ENCODE measurements around the gene DNAJB5. TPM values are rescaled to one million over a fixed set of nuclear protein-coding genes. Genes with fewer than 3 reads are reported as not detected.

The DNAJB5 gene
- total and polyA plus RNA-seq, 9 of the 15 experiments (the other 6 are each of a cell fraction or from before 2014, with no cell fraction given): 0.15 to 7.4 (median 3.7) TPM

GRCh38 chr9:34999576-34999975 lies 10.0 kb downstream of the DNAJB5 start:
- CTCF ChIA-PET (ENCODE audit: low intra/inter-chr PET ratio): no interaction called here
- DNase-seq (ENCODE audit: extremely low read depth in 1 of 4, low spot score in 3 of 4): peak in 1 of 4 experiments; percentile 1

More at GRCh38 chr9:34999576-34999975, 10.0 kb downstream of the DNAJB5 start:
- ATAC-seq (no peak), FAIRE-seq (no peak)
- Histone ChIP-seq H3K4me1 (replicated peaks in 1 of 2; ENCODE audit: control insufficient read depth in 2 of 2, insufficient read depth in 2 of 2, low read length in 2 of 2) (peaks cover 35 to 66% of the 10 kb centered on the region in 2 experiments), H3K79me2 (ENCODE audit: control insufficient read depth, insufficient read depth, low read length) (no peaks in the 10 kb centered on the region), H3K9me1 (ENCODE audit: control insufficient read depth, insufficient read depth, low read length) (peaks cover 5% of the 10 kb centered on the region), H3K27me3 (ENCODE audit: control insufficient read depth in 2 of 2, insufficient read depth in 2 of 2, low read length in 2 of 2) (no peaks in the 10 kb centered on the region), H3K9ac (ENCODE audit: insufficient read depth in 1 of 2, low read depth in 2 of 2, low read length in 2 of 2) (no peak overlapping the region), H3K9me3 (replicated peaks; ENCODE audit: control insufficient read depth, insufficient read depth, low read depth, low read length) (no peaks in the 10 kb centered on the region), H3K36me3 (ENCODE audit: control insufficient read depth, insufficient read depth, low read length) (peaks cover 5% of the 10 kb centered on the region; the same call in 2 of the 3 replicates), H3K4me3 (no peak overlapping the region), H4K20me1 (replicated peaks; ENCODE audit: control insufficient read depth, insufficient read depth, low read length) (no peaks in the 10 kb centered on the region), H2AFZ (ENCODE audit: low read depth, low read length) (no peak overlapping the region), H3K4me2 (ENCODE audit: insufficient read depth, low read length) (no peak overlapping the region), H3K27ac (ENCODE audit: extremely low read depth, low read depth, low read length) (no peak overlapping the region)
- intact Hi-C loops (cut with micrococcal nuclease): loop anchor here (5.0 kb wide), 1 partner anchor 53 kb away; no protein-coding TSS in a partner anchor
- TF ChIP-seq ZNF282 (CRISPR knock-in tag; IDR thresholded peaks at IDR 0.05): no peak
- no peak for TF ChIP-seq ZFX (CRISPR knock-in tag; IDR thresholded peaks at IDR 0.05)
- TF ChIP-seq EP400 (IDR thresholded peaks at IDR 0.05): no peak
- TF ChIP-seq ZNF224 (CRISPR knock-in tag; IDR thresholded peaks at IDR 0.05): no peak
- TF ChIP-seq RBFOX2 (IDR thresholded peaks at IDR 0.05; ENCODE audit: low read depth, low read length): no peak
- TF ChIP-seq KHSRP (IDR thresholded peaks at IDR 0.05): no peak
- TF ChIP-seq ATF3 (IDR thresholded peaks at IDR 0.05): no peak
- no peak for TF ChIP-seq ATF3 (CRISPR knock-in tag; conservative IDR thresholded peaks at IDR 0.05)
- no peak for TF ChIP-seq MECOM (CRISPR knock-in tag; IDR thresholded peaks at IDR 0.05)
- in situ Hi-C loops (cut with MboI): loop anchor here (5.0 kb wide), 1 partner anchor 43 kb away; a partner anchor contains a TSS
- POLR2A ChIA-PET: no interaction called here
- 95% methylated on average over 2 of the region's 2 CpGs for WGBS (ENCODE audit: insufficient coverage, low coverage, missing lambda C conversion rate)
- BruUV-seq (replicated peaks): no TSS peak
